Measurements from ENCODE around the gene NOTCH2.

GRCh38 chr1:119873135-119874015 is 196.1 kb downstream of the NOTCH2 start:
- TF ChIP-seq CTCF (IDR thresholded peaks at IDR 0.05): no peak
- TF ChIP-seq EZH2 (IDR thresholded peaks at IDR 0.05): no peak
